Hindlimb muscle (tissue), 1 donor: Measurements from ENCODE around the gene MYO7A. TPM values are rescaled to one million over a fixed set of nuclear protein-coding genes. Genes with fewer than 3 reads are reported as not detected.

Experiments
- DNase-seq: peaks from one replicate; pipeline ENCODE4 v3.0.0-alpha.2; 2013
- polyA plus RNA-seq: library from polyadenylated mRNA; unstranded; fragments of 120-200 nt; gene quantifications from one replicate; pipeline ENCODE4 v1.2.1, GENCODE V29; 2013; ENCODE audit not compliant: insufficient read length

The MYO7A gene
- polyA plus RNA-seq, 1 donor, result 4.8 TPM

- no peak for DNase-seq
Observed at GRCh38 chr11:77217156-77217555, 89.1 kb downstream of the MYO7A start.

GRCh38 chr11:77223797-77224196, 95.8 kb downstream of the MYO7A start:
- DNase-seq, result no peak

- DNase-seq, result no peak
Observed at GRCh38 chr11:77230878-77231605, 103.0 kb downstream of the MYO7A start.

GRCh38 chr11:77231800-77232199, 103.8 kb downstream of the MYO7A start:
- DNase-seq, result no peak

GRCh38 chr11:77232242-77232641, 104.2 kb downstream of the MYO7A start:
- DNase-seq, result no peak

GRCh38 chr11:77233011-77233410, 105.0 kb downstream of the MYO7A start:
- no peak for DNase-seq

- no peak for DNase-seq
Observed at GRCh38 chr11:77236901-77237300, 108.9 kb downstream of the MYO7A start.

- DNase-seq, result peak; percentile 23
Observed at GRCh38 chr11:77244277-77245027, 116.4 kb downstream of the MYO7A start.

GRCh38 chr11:77249427-77249826, 121.4 kb downstream of the MYO7A start:
- no peak for DNase-seq

GRCh38 chr11:77250881-77251640, 123.0 kb downstream of the MYO7A start:
- DNase-seq, result no peak

GRCh38 chr11:77252555-77253270, 124.7 kb downstream of the MYO7A start:
- DNase-seq, result no peak

GRCh38 chr11:77253690-77254089, 125.6 kb downstream of the MYO7A start:
- no peak for DNase-seq

- DNase-seq, result peak; percentile 7
Observed at GRCh38 chr11:77259641-77260040, 131.6 kb downstream of the MYO7A start.

GRCh38 chr11:77262803-77263202, 134.8 kb downstream of the MYO7A start:
- DNase-seq, result no peak

Other genes starting within 250 kb of the MYO7A start
- gene B3GNT6, start 93.8 kb upstream of the MYO7A start, polyA plus RNA-seq, result not detected
- 10.6 TPM for gene CAPN5, start 61.3 kb upstream of the MYO7A start, polyA plus RNA-seq
- not detected for gene OMP, start 25.4 kb upstream of the MYO7A start, polyA plus RNA-seq
- 0.26 TPM for gene GDPD4, start 173.4 kb downstream of the MYO7A start, polyA plus RNA-seq